GM23338 (cell line): ENCODE data around the gene LCNL1.

Experiments used
- CREB1 ChIP-seq: fragments of 250-450 bp; sonication (Bioruptor Pico); IDR thresholded peaks from 2 replicates; pipeline ENCODE4 v1.5.0; 2020; ENCODE audit warnings: low read depth, mild to moderate bottlenecking, moderate library complexity
- EZH2 ChIP-seq: fragments of 200-600 bp; sonication (generic); IDR thresholded peaks from one replicate; pipeline ENCODE4 v1.8.0; 2017; ENCODE audit warnings: antibody characterized with exemption, mild to moderate bottlenecking, low read depth; ENCODE audit not compliant: unreplicated experiment
- EZH2phosphoT487 ChIP-seq: fragments of 200-600 bp; sonication (generic); IDR thresholded peaks from one replicate; pipeline ENCODE4 v1.8.1; 2018; ENCODE audit warnings: antibody characterized with exemption; ENCODE audit not compliant: unreplicated experiment
- JUNB ChIP-seq: IDR thresholded peaks from one replicate; pipeline ENCODE4 v1.6.1; 2016; ENCODE audit warnings: antibody characterized with exemption; ENCODE audit not compliant: unreplicated experiment
- NANOG ChIP-seq: IDR thresholded peaks from 2 replicates; pipeline ENCODE4 v1.6.1; 2016; ENCODE audit warnings: antibody characterized with exemption, borderline replicate concordance
- POLR2AphosphoS5 ChIP-seq: IDR thresholded peaks from 2 replicates; pipeline ENCODE4 v1.6.1; 2016; ENCODE audit warnings: antibody characterized with exemption, low read depth
- REST ChIP-seq: IDR thresholded peaks from one replicate; pipeline ENCODE4 v1.6.1; 2018; ENCODE audit warnings: antibody characterized with exemption; ENCODE audit not compliant: unreplicated experiment
- STAT1 ChIP-seq: IDR thresholded peaks from one replicate; pipeline ENCODE4 v1.6.1; 2016; ENCODE audit warnings: antibody characterized with exemption; ENCODE audit not compliant: unreplicated experiment
- ZNF114 ChIP-seq: fragments of 250-450 bp; sonication (Bioruptor Pico); IDR thresholded peaks from 2 replicates; pipeline ENCODE4 v1.5.0; 2020; ENCODE audit warnings: mild to moderate bottlenecking, moderate library complexity
- TF ChIP-seq, protein P1 (sequence below), 2 experiments: fragments of 200-600 bp in 1 of 2; sonication (generic) in 1 of 2; conservative IDR thresholded peaks; 2 replicates each; pipeline versions ENCODE4 v1.5.1 to v1.6.1; 2016 to 2017; ENCODE audit warnings: antibody characterized with exemption in 2 of 2, low read depth in 2 of 2, mild to moderate bottlenecking in 2 of 2, moderate library complexity in 1 of 2
- TF ChIP-seq, protein P2 (sequence below): IDR thresholded peaks from 2 replicates; pipeline ENCODE4 v1.6.1; 2016; ENCODE audit warnings: antibody characterized with exemption

DNA sequence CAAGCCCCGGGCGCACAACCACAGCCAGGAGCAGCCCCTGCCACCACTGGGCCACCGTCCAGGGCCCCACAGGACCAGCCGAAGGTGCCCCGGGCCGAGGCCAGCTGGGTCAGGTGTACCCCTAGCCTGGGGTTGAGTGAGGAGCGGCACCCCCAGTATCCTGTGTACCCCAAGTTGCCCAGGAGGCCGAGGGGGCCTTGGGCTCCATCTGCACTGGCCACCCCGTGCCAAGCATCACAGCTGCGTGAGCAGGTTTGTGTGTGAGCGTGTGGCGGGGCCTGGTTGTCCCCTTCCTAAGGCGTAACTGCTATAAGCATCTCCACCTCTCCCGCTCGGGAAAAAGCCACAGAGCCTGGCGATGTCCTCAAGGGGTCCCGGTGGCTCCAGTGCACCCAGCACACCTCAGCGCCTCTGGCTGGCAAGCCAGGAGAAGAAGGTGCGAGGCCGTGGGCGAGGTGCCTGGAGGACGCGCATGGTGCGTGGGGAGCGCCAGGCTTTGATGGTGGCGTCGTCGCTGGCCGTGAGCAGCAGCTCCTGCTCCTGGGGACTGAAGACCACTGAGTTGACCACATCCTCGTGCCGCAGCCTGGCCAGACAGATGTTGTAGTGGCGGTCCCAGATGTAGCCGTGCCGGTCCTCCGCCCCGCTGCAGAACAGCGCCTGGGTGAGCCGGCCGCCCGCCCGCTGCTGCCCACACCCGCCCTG is 42.1 kb upstream of the LCNL1 start:
- TF ChIP-seq, protein P1, sequence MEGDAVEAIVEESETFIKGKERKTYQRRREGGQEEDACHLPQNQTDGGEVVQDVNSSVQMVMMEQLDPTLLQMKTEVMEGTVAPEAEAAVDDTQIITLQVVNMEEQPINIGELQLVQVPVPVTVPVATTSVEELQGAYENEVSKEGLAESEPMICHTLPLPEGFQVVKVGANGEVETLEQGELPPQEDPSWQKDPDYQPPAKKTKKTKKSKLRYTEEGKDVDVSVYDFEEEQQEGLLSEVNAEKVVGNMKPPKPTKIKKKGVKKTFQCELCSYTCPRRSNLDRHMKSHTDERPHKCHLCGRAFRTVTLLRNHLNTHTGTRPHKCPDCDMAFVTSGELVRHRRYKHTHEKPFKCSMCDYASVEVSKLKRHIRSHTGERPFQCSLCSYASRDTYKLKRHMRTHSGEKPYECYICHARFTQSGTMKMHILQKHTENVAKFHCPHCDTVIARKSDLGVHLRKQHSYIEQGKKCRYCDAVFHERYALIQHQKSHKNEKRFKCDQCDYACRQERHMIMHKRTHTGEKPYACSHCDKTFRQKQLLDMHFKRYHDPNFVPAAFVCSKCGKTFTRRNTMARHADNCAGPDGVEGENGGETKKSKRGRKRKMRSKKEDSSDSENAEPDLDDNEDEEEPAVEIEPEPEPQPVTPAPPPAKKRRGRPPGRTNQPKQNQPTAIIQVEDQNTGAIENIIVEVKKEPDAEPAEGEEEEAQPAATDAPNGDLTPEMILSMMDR (conservative IDR thresholded peaks at IDR 0.05; ENCODE audit: low read depth in 2 of 2) = no peak
- no peak for TF ChIP-seq POLR2AphosphoS5
- no peak for TF ChIP-seq REST
- TF ChIP-seq EZH2 = no peak
- no peak for TF ChIP-seq EZH2phosphoT487
- TF ChIP-seq CREB1 (CRISPR knock-in tag) = no peak
- TF ChIP-seq, protein P2, sequence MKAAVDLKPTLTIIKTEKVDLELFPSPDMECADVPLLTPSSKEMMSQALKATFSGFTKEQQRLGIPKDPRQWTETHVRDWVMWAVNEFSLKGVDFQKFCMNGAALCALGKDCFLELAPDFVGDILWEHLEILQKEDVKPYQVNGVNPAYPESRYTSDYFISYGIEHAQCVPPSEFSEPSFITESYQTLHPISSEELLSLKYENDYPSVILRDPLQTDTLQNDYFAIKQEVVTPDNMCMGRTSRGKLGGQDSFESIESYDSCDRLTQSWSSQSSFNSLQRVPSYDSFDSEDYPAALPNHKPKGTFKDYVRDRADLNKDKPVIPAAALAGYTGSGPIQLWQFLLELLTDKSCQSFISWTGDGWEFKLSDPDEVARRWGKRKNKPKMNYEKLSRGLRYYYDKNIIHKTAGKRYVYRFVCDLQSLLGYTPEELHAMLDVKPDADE = no peak
- TF ChIP-seq JUNB = no peak
- TF ChIP-seq ZNF114 (CRISPR knock-in tag) = no peak
- no peak for TF ChIP-seq NANOG
- TF ChIP-seq STAT1 = no peak
